Mucosa of rectum (tissue), 2 donors: ENCODE measurements around the gene S100A1.
"Not testable (repeated sequence)": the region's sequence is repeated elsewhere in the genome, so short reads cannot be mapped to it uniquely, and the experiment has no call there.

Experiments used
- H3K27ac ChIP-seq, 2 donors: one replicate each; pipeline ENCODE4 v1.7.0; 2013; ENCODE audit warnings: inconsistent platforms in 2 of 2, low read depth in 2 of 2, low read length in 2 of 2
- H3K27me3 ChIP-seq, 2 donors: one replicate each; pipeline ENCODE4 v1.7.0; 2013; ENCODE audit warnings: low read length in 2 of 2; ENCODE audit not compliant: control insufficient read depth in 2 of 2, insufficient read depth in 2 of 2
- H3K36me3 ChIP-seq, 2 donors: one replicate each; pipeline ENCODE4 v1.7.0; 2013; ENCODE audit warnings: low read length in 2 of 2; ENCODE audit not compliant: control insufficient read depth in 2 of 2, insufficient read depth in 2 of 2
- H3K4me1 ChIP-seq, 2 donors: one replicate each; pipeline ENCODE4 v1.7.0; 2013; ENCODE audit warnings: low read length in 2 of 2, mild to moderate bottlenecking in 1 of 2; ENCODE audit not compliant: control insufficient read depth in 2 of 2, insufficient read depth in 2 of 2
- H3K4me3 ChIP-seq, 2 donors: one replicate each; pipeline ENCODE4 v1.7.0; 2013; ENCODE audit warnings: low read length in 2 of 2
- H3K9ac ChIP-seq, 2 donors: one replicate each; pipeline ENCODE4 v1.7.0; 2013; ENCODE audit warnings: low read length in 2 of 2, low read depth in 1 of 2, mild to moderate bottlenecking in 1 of 2
- H3K9me3 ChIP-seq, 2 donors: one replicate each; pipeline ENCODE4 v1.7.0; 2013; ENCODE audit warnings: low read length in 2 of 2; ENCODE audit not compliant: control insufficient read depth in 2 of 2
- donor health status: healthy.
- donor health status: Normal muscosa, but diverticular disease.

The S100A1 gene

GRCh38 chr1:153638261-153638660 is 10.0 kb downstream of the S100A1 start:
- Histone ChIP-seq H3K9me3 (no peaks in the 10 kb centered on the region), H3K9ac (no peak overlapping the region), H3K4me1 (peaks cover 9 to 15% of the 10 kb centered on the region in 2 donors), H3K4me3 (no peak overlapping the region), H3K27ac (no peak overlapping the region), H3K27me3 (no peaks in the 10 kb centered on the region), H3K36me3 (peaks cover 58 to 66% of the 10 kb centered on the region in 2 donors)

GRCh38 chr1:153639280-153639679 is 11.0 kb downstream of the S100A1 start:
- Histone ChIP-seq H3K4me3 (no peak overlapping the region), H3K27ac (no peak overlapping the region), H3K4me1 (peaks cover 5 to 11% of the 10 kb centered on the region in 2 donors), H3K36me3 (peaks cover 66 to 73% of the 10 kb centered on the region in 2 donors), H3K27me3 (no peaks in the 10 kb centered on the region), H3K9me3 (no peaks in the 10 kb centered on the region), H3K9ac (no peak overlapping the region)

GRCh38 chr1:153640213-153640612 is 12.0 kb downstream of the S100A1 start:
- H3K27me3 ChIP-seq, H3K27ac ChIP-seq, H3K4me3 ChIP-seq, H3K9ac ChIP-seq, H3K9me3 ChIP-seq: not testable (repeated sequence)
- H3K4me1 ChIP-seq: peaks cover 5 to 11% of the 10 kb centered on the region in 2 donors
- H3K36me3 ChIP-seq: peaks cover 75 to 78% of the 10 kb centered on the region in 2 donors

GRCh38 chr1:153640861-153641260 is 12.6 kb downstream of the S100A1 start:
- no peak overlapping the region for H3K27ac ChIP-seq
- H3K9ac ChIP-seq: no peak overlapping the region

GRCh38 chr1:153642161-153642560 is 13.9 kb downstream of the S100A1 start:
- Histone ChIP-seq H3K4me1 (peaks cover 0 to 2% of the 10 kb centered on the region in 2 donors), H3K27me3 (no peaks in the 10 kb centered on the region), H3K4me3 (no peak overlapping the region), H3K27ac (no peak overlapping the region), H3K9ac (no peak overlapping the region), H3K9me3 (no peaks in the 10 kb centered on the region), H3K36me3 (peaks cover 77 to 81% of the 10 kb centered on the region in 2 donors)

More at GRCh38 chr1:153640861-153641260, 12.6 kb downstream of the S100A1 start:
- H3K9me3 ChIP-seq: no peaks in the 10 kb centered on the region
- peaks cover 82 to 85% of the 10 kb centered on the region in 2 donors for H3K36me3 ChIP-seq
- H3K4me1 ChIP-seq: peaks cover 5% of the 10 kb centered on the region in 2 donors
- H3K27me3 ChIP-seq: no peaks in the 10 kb centered on the region
- H3K4me3 ChIP-seq: no peak overlapping the region

GRCh38 chr1:153643100-153643499 is 14.9 kb downstream of the S100A1 start:
- no peaks in the 10 kb centered on the region for H3K27me3 ChIP-seq
- peaks cover 70 to 73% of the 10 kb centered on the region in 2 donors for H3K36me3 ChIP-seq
- peaks cover 0 to 1% of the 10 kb centered on the region in 2 donors for H3K4me1 ChIP-seq
- no peak overlapping the region for H3K4me3 ChIP-seq
- H3K9me3 ChIP-seq: no peaks in the 10 kb centered on the region
- H3K9ac ChIP-seq: no peak overlapping the region
- no peak overlapping the region for H3K27ac ChIP-seq

GRCh38 chr1:153643816-153644215 is 15.6 kb downstream of the S100A1 start:
- peaks cover 65 to 66% of the 10 kb centered on the region in 2 donors for H3K36me3 ChIP-seq
- no peaks in the 10 kb centered on the region for H3K4me1 ChIP-seq
- H3K9ac ChIP-seq: no peak overlapping the region
- no peak overlapping the region for H3K27ac ChIP-seq
- no peaks in the 10 kb centered on the region for H3K9me3 ChIP-seq
- no peak overlapping the region for H3K4me3 ChIP-seq
- H3K27me3 ChIP-seq: no peaks in the 10 kb centered on the region

- no peak overlapping the region for H3K27ac ChIP-seq
- peaks cover 38 to 46% of the 10 kb centered on the region in 2 donors for H3K36me3 ChIP-seq
- no peaks in the 10 kb centered on the region for H3K27me3 ChIP-seq
- H3K4me1 ChIP-seq: peaks cover 0 to 3% of the 10 kb centered on the region in 2 donors
- no peak overlapping the region for H3K9ac ChIP-seq
- H3K9me3 ChIP-seq: no peaks in the 10 kb centered on the region
- no peak overlapping the region for H3K4me3 ChIP-seq
Measured at GRCh38 chr1:153646672-153647345, 18.6 kb downstream of the S100A1 start.

GRCh38 chr1:153647346-153647714 is 19.1 kb downstream of the S100A1 start:
- no peak overlapping the region for H3K9ac ChIP-seq
- peaks cover 0 to 3% of the 10 kb centered on the region in 2 donors for H3K4me1 ChIP-seq
- no peaks in the 10 kb centered on the region for H3K9me3 ChIP-seq
- peaks cover 33 to 41% of the 10 kb centered on the region in 2 donors for H3K36me3 ChIP-seq
- no peak overlapping the region for H3K27ac ChIP-seq
- H3K4me3 ChIP-seq: no peak overlapping the region
- no peaks in the 10 kb centered on the region for H3K27me3 ChIP-seq

GRCh38 chr1:153648000-153648643 is 19.9 kb downstream of the S100A1 start:
- Histone ChIP-seq H3K9ac (no peak overlapping the region), H3K4me3 (no peak overlapping the region), H3K4me1 (peaks cover 6 to 10% of the 10 kb centered on the region in 2 donors), H3K9me3 (no peaks in the 10 kb centered on the region), H3K36me3 (peaks cover 25 to 33% of the 10 kb centered on the region in 2 donors), H3K27ac (no peak overlapping the region), H3K27me3 (no peaks in the 10 kb centered on the region)
